Measurements from ENCODE around the gene STRIT1. TPM values are rescaled to one million over a fixed set of nuclear protein-coding genes. Genes with fewer than 3 reads are reported as not detected.

STRIT1 gene
- total and polyA plus RNA-seq, 9 of the 15 experiments (the other 6 are each of a cell fraction or from before 2014, with no cell fraction given): not detected

DNA sequence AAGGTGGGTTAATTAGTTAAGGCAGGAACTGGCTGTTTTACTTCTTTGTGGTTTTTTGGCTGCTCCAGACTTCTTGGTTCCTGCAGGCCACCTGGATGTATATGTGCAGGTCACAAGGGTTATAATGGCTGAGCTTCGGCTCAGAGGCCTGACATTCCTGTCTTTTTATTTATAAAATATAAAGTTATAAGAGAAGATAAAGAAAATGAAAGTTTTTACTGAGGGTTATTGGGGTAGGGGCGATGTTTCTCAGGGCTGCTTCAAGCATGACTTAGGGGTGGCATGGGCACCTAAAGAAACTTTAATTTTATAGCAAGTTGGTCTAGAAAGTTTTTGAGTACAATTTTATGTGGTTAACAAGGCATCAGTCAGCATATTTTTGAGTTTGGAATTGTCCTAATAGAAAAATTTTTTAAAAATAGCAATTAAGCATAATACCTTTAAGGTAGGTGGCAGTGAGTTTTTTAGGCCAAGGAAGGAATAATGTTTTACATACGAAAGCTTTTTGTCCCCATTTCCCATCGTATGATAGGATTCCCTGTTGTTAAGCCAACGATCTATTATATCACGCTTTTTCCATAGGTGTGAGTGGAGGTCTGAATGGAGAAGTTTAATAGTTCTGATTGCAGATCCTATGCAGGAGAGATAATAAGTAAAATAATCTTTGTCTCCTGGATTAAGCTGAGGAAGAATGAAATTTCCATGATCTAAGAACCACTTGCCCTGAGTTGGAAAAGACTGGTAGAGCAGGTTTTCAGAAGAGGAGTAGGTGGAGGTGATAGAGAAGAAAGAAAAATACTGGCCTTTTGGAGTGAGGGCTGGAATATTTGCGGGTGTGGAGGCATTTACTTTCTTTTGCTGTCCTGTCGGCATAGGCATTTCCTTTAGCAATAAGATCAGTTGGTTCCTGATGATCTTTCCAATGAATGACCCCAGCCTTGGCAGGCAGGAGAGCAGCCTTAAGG lies 10.1 kb downstream of the STRIT1 start (continued):
- peak in 1 of 2 experiments; percentile 78; a peak in 2 of 4 replicates for TF ChIP-seq ZNF639 (CRISPR knock-in tag; conservative IDR thresholded peaks at IDR 0.05 in 1 of 2, IDR thresholded peaks at IDR 0.05 in 1 of 2)
- TF ChIP-seq NFIX (CRISPR knock-in tag; IDR thresholded peaks at IDR 0.05; ENCODE audit: low read depth): no peak
- TF ChIP-seq CBX8 (IDR thresholded peaks at IDR 0.05; ENCODE audit: borderline replicate concordance, extremely low read depth, low read depth, low read length, poor library complexity, severe bottlenecking): no peak
- TF ChIP-seq, protein P1, sequence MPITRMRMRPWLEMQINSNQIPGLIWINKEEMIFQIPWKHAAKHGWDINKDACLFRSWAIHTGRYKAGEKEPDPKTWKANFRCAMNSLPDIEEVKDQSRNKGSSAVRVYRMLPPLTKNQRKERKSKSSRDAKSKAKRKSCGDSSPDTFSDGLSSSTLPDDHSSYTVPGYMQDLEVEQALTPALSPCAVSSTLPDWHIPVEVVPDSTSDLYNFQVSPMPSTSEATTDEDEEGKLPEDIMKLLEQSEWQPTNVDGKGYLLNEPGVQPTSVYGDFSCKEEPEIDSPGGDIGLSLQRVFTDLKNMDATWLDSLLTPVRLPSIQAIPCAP (CRISPR knock-in tag; IDR thresholded peaks at IDR 0.05; ENCODE audit: borderline replicate concordance): no peak
- TF ChIP-seq ZNF134 (CRISPR knock-in tag; conservative IDR thresholded peaks at IDR 0.05): 0 out of 2 replicates have a peak, but pooled peaks have one; percentile 46
- TF ChIP-seq ARID2 (IDR thresholded peaks at IDR 0.05): 0 out of 2 replicates have a peak, but pooled peaks have one; percentile 16
- no peak for TF ChIP-seq TEAD2 (tag; IDR thresholded peaks at IDR 0.05)
- TF ChIP-seq RERE (CRISPR knock-in tag; IDR thresholded peaks at IDR 0.05; ENCODE audit: borderline replicate concordance): no peak
- TF ChIP-seq, protein P2, sequence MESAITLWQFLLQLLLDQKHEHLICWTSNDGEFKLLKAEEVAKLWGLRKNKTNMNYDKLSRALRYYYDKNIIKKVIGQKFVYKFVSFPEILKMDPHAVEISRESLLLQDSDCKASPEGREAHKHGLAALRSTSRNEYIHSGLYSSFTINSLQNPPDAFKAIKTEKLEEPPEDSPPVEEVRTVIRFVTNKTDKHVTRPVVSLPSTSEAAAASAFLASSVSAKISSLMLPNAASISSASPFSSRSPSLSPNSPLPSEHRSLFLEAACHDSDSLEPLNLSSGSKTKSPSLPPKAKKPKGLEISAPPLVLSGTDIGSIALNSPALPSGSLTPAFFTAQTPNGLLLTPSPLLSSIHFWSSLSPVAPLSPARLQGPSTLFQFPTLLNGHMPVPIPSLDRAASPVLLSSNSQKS (CRISPR knock-in tag; IDR thresholded peaks at IDR 0.05): no peak
- no peak for TF ChIP-seq MLLT1 (IDR thresholded peaks at IDR 0.05)
- TF ChIP-seq BCOR (IDR thresholded peaks at IDR 0.05): 0 out of 2 replicates have a peak, but pooled peaks have one; percentile 0
- TF ChIP-seq SP1 (CRISPR knock-in tag; IDR thresholded peaks at IDR 0.05): no peak
- TF ChIP-seq ZNF316 (IDR thresholded peaks at IDR 0.05): peak; percentile 91
- TF ChIP-seq CHD1 (IDR thresholded peaks at IDR 0.05; ENCODE audit: low read length): no peak
- no peak for TF ChIP-seq KAT8 (IDR thresholded peaks at IDR 0.05; ENCODE audit: low read depth)
- TF ChIP-seq CBFB (CRISPR knock-in tag; IDR thresholded peaks at IDR 0.05): no peak
